WTC11 (cell line): ENCODE results near the gene EML6.

Experiments used
- CTCF ChIP-seq: fragments of 200-600 bp; IDR thresholded peaks from 2 replicates; pipeline ENCODE4 v1.8.0; 2022; ENCODE audit warnings: antibody characterized with exemption
- FOXP4 ChIP-seq: sonication (generic); formaldehyde crosslinking; IDR thresholded peaks from 2 replicates; pipeline ENCODE4 v1.8.0; 2022; ENCODE audit warnings: mild to moderate bottlenecking, missing genetic modification reagents
- HMGXB4 ChIP-seq: sonication (generic); formaldehyde crosslinking; IDR thresholded peaks from 2 replicates; pipeline ENCODE4 v1.8.1; 2023; ENCODE audit warnings: mild to moderate bottlenecking, moderate library complexity, missing genetic modification reagents
- MAX ChIP-seq: sonication (generic); formaldehyde crosslinking; IDR thresholded peaks from 2 replicates; pipeline ENCODE4 v1.8.0; 2022; ENCODE audit warnings: mild to moderate bottlenecking, missing genetic modification reagents

GRCh38 chr2:54895730-54896129, 172.3 kb downstream of the EML6 start:
- TF ChIP-seq CTCF: no peak
- no peak for TF ChIP-seq HMGXB4
- no peak for TF ChIP-seq MAX (CRISPR knock-in tag)
- no peak for TF ChIP-seq FOXP4 (CRISPR knock-in tag)
